GM21515 (cell line): ENCODE results near the gene PTPRG.

Experiments used
- ATAC-seq: cut with Tn5 transposase; IDR thresholded peaks from one replicate; pipeline ENCODE4 v1.9.1; 2021; ENCODE audit not compliant: unreplicated experiment

Gene PTPRG

GRCh38 chr3:62293051-62293780 lies 731.8 kb downstream of the PTPRG start:
- no peak for ATAC-seq

GRCh38 chr3:62295571-62295970 lies 734.2 kb downstream of the PTPRG start:
- no peak for ATAC-seq

DNA sequence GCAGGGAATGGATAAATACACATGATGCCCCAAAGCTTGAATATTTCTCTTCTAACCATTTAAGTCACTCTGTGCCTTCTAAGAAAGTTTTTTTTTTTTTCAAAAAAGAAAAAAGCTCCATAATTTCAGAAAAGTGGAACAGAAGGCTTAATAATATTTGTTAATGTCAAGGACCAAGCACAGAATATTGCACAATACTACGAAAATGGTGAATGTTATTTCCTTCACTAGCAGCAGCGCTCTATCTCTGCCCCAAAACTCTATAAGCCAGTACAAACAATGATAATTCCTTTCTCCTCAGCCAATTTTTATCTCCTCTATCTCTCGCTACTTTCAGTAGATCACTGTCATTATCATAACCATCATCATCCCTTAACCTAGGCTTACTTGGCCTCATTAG lies 739.2 kb downstream of the PTPRG start:
- ATAC-seq, result no peak

GRCh38 chr3:62312201-62312600 lies 750.8 kb downstream of the PTPRG start:
- ATAC-seq, result no peak

DNA sequence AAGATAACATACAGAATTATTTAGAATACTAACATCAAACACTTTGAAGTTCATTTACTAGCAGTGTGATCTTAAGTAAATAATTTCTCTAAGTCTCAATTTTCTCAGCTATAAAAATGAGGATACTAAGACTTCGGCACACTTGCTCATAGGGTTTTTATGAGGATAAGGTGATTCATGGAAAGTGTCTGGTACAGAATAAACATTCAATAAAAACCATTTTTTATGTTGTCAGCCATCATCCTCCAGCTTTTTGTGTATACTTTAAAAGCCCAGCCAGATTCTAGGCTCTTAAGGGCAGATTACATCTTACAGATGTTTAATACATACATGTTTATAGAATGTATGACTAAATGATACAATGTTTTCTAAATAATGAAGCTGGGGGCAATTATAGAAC lies 755.2 kb downstream of the PTPRG start:
- no peak for ATAC-seq

DNA sequence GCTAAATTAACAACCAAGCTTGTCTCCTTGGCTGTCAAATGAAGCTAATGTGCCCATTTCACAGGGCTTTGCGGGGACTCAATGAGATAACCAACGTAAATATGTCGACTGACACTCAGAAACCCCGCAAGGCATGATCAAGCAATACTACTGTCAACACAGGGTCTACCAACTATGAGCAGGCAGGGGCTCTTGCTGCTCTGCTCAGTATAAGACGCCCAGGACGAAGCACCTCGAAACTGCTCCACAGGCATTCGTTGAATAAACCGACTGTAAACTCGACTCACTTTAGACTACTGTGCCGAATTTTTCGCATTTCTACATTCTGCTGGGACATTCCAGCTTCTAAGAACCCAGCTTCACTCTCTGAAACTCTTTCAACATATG lies 757.0 kb downstream of the PTPRG start:
- no peak for ATAC-seq

DNA sequence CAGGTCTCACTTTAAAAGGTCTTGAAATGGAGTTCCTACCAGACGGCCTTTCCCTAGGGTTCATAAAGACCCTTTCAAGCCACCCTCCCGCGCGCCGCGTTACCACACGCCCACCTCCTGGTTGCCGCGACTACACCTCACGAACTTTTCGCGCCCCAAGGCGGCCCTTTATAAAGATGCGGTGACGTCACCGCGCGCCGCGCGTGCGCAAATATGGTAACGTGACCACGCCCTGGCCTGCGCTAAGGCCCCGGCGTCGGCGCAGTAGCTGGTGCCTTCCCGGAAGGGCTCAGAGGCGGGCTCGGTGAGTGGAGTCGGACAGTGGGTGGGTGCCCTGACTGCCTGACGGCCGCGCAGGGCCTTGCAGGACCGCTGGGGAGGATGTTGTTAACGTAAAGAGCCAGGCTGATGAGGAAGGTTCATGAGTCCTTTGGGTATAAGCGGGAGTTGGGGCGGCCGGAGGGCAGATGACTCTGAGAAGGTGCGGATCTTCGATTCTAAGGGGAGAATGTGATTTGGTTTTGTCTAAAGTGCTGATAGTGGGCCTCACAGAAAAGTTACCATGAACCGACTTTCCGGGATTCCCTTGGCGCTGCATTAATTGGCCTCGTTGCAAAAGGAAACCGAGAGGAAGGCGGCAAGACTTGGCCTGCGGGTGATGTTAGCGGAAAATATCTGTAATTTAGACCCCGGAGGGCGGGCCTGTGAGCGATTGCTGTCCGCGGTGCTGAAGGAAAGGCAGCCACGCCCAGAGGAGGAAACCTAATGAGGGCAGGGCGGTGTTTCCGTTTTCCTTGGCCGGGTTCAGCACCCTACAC lies 757.6 kb downstream of the PTPRG start:
- ATAC-seq, result peak; percentile 97

DNA sequence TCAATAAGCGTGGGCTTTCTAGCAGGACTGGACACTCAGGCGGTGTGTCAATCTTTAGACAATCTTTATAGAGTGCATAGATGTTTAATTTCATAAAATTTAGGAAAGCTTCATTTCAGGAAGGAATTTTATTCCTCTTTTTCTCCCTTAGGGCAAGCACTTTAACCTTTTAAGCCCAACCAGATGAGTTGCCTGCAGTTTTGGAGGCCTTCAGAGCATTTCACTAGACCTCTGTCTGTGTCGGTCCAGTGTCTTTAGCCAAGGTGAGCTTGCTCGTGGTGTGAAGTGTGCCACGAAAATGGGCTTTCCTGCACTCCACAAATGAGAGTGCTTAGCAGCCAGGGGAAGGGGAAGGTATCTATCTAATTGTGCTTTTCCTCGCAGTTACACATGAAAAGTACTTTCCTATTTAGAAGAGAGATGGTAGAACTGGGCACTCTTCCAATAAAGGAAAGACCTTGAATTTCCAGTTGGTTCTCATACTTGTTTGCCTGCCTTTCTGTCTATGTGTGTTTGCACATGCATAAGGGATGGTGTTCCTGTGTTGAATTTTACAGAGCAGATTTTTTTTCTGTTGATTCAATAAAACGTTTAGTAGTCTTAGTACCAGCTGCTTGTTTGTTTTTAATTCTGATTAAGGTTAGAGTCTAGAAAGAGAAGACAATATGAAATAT lies 758.3 kb downstream of the PTPRG start:
- no peak for ATAC-seq

DNA sequence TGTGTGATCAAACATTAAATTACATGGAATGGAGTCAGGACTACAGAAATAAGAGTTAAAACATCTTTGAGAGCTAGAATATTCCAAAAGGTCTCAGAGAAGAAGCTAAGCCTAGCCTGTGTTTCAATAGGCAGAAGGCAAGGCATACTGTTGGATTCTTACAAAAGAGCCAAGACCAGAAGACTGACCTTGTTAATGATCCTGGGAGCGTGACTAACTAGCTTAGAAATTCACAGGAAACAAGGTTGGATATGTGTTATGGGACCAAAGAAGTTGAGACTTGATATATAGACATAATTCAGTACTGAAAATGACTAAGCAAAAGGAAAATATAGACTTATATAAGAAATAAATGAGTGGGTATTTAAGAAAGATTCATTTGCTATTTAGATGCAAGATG lies 761.9 kb downstream of the PTPRG start:
- ATAC-seq, result no peak

- ATAC-seq, result no peak
Observed at GRCh38 chr3:62325896-62326295, 764.5 kb downstream of the PTPRG start.

- ATAC-seq, result no peak
Observed at GRCh38 chr3:62329971-62330370, 768.6 kb downstream of the PTPRG start.

GRCh38 chr3:62332017-62332416 lies 770.6 kb downstream of the PTPRG start:
- no peak for ATAC-seq

DNA sequence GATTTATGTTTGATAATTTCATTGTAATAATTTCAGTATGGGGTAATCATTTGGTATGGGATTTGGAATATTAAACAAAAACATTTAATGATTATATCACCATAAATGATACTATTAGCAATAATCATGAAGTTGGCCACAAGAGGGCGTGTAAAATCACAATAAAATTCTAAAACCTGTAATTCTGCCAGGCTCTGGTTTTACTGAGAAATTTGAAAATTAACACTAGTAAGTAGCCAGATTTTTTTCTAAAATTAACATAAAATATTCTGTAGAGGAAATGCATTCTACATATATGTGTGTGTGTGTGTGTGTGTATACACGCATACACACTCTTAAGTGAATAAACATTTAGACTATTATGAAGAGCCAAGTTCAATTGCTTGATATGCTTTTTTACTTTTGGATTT lies 771.5 kb downstream of the PTPRG start:
- no peak for ATAC-seq

GRCh38 chr3:62335196-62335595 lies 773.8 kb downstream of the PTPRG start:
- no peak for ATAC-seq

- no peak for ATAC-seq
Observed at GRCh38 chr3:62343755-62344154, 782.4 kb downstream of the PTPRG start.
